GM12801 (cell line): ENCODE measurements around the gene ITGB8.

Source experiments
- CTCF ChIP-seq: IDR thresholded peaks from one replicate; pipeline ENCODE4 v1.5.1; 2011; ENCODE audit warnings: control low read depth; ENCODE audit not compliant: insufficient read length; ENCODE audit errors: extremely low read depth

Gene ITGB8

GRCh38 chr7:20290505-20291111 lies 40.1 kb upstream of the ITGB8 start:
- TF ChIP-seq CTCF = no peak

GRCh38 chr7:20293336-20293735 lies 37.4 kb upstream of the ITGB8 start:
- TF ChIP-seq CTCF = no peak

GRCh38 chr7:20296444-20296843 lies 34.3 kb upstream of the ITGB8 start:
- no peak for TF ChIP-seq CTCF

DNA sequence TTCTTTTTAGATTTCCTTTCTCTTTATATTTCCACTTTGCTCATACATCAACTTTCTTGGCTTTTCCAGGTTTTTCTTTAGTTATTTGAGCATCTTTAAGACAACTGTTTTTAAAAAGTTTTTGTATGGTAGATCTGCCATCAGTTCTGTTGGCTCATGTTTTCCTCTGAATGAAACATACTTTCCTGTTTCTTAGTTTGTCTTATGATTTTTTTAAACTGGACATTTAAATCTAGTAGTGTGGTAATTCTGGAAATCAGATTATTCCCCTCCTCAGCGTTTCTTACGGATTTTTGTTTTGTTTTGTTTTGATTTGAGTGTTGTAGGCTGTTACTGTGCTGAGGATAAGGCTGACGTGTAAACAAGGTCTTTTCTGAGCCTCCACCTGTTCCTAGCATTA lies 33.8 kb upstream of the ITGB8 start:
- TF ChIP-seq CTCF = no peak

GRCh38 chr7:20298486-20298901 lies 32.2 kb upstream of the ITGB8 start:
- TF ChIP-seq CTCF = no peak

GRCh38 chr7:20299145-20299544 lies 31.6 kb upstream of the ITGB8 start:
- no peak for TF ChIP-seq CTCF

DNA sequence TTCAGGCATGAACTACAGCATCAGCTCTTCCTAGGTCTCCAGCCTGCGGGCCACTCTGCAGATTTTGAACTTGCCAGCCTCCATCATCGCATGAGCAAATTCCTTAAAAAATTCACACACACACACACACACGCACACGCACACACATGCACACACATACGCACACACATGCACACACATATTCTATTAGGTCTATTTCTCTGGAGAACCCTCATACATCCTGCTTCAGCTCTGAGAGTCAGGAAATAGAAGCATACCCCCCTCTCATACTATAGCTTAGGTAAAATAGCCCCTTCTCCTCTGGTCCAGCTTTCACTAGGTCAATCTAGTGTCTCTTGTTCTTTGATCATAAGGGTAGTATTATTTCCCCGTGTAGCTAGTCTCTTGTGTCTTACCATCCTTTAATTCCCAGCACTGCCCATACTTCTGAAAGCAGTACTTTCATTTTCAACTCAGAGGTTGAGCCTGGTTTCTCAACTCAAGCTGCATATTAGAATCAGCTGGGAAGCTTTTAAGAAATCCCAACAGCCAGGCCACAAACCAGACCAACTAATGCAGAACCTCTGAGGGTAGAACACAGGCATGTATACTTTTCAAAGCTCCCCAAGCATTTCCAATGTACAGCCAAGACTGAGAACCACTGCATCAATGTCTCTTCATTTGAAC lies 30.9 kb upstream of the ITGB8 start:
- TF ChIP-seq CTCF = no peak
